Nephron (organoid): ENCODE measurements around the gene ADAP1.

Experiments used
- H3K27ac Mint-ChIP-seq, 3 experiments: 2 replicates each; pipeline ENCODE4 v1.8.0; 2020; ENCODE audit warnings: mixed read lengths in 3 of 3, mild to moderate bottlenecking in 2 of 3, moderate library complexity in 1 of 3
- H3K27me3 Mint-ChIP-seq: 2 replicates; pipeline ENCODE4 v1.8.0; 2021; ENCODE audit warnings: low read depth, mild to moderate bottlenecking, moderate library complexity, mixed read lengths
- H3K36me3 Mint-ChIP-seq: 2 replicates; pipeline ENCODE4 v1.8.0; 2020; ENCODE audit warnings: low read depth, mixed read lengths
- H3K4me1 Mint-ChIP-seq: 2 replicates; pipeline ENCODE4 v1.8.0; 2020; ENCODE audit warnings: mixed read lengths
- H3K4me3 Mint-ChIP-seq, 3 experiments: 2 replicates each; pipeline ENCODE4 v1.8.0; 2020; ENCODE audit warnings: mild to moderate bottlenecking in 3 of 3, mixed read lengths in 3 of 3, moderate library complexity in 2 of 3
- H3K9me3 Mint-ChIP-seq: 2 replicates; pipeline ENCODE4 v1.8.0; 2020; ENCODE audit warnings: mixed read lengths
- TF ChIP-seq, protein P1 (sequence below), 3 experiments: fragments of 200-600 bp; sonication (generic); IDR thresholded peaks; one replicate each; pipeline ENCODE4 v1.5.0; 2021; ENCODE audit warnings: antibody characterized with exemption in 3 of 3; ENCODE audit not compliant: unreplicated experiment in 3 of 3

The ADAP1 gene

DNA sequence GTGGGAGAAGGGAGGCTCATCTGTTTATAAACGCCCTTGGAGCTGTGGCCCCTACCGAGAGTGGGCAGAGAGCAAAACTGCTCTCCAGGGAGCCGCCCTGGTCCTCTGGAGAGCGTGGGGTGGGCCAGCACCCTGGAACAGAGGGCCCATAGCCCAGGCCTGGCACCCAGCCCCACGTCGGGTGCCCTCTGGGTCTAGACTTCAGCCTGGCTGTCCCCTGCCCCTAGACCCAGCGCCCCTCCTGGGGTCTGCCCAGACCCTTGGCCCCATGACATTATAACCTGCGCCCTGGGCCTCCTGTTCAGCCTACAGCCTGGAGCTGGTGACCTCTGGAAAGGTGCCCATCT is 53.5 kb downstream of the ADAP1 start:
- no peaks in the 10 kb centered on the region for H3K9me3 Mint-ChIP-seq
- H3K4me3 Mint-ChIP-seq: no peak overlapping the region
- H3K27ac Mint-ChIP-seq: no peak overlapping the region
- H3K36me3 Mint-ChIP-seq: peaks cover 8% of the 10 kb centered on the region
- no peaks in the 10 kb centered on the region for H3K4me1 Mint-ChIP-seq
- H3K27me3 Mint-ChIP-seq: peaks cover 29% of the 10 kb centered on the region
- TF ChIP-seq, protein P1, sequence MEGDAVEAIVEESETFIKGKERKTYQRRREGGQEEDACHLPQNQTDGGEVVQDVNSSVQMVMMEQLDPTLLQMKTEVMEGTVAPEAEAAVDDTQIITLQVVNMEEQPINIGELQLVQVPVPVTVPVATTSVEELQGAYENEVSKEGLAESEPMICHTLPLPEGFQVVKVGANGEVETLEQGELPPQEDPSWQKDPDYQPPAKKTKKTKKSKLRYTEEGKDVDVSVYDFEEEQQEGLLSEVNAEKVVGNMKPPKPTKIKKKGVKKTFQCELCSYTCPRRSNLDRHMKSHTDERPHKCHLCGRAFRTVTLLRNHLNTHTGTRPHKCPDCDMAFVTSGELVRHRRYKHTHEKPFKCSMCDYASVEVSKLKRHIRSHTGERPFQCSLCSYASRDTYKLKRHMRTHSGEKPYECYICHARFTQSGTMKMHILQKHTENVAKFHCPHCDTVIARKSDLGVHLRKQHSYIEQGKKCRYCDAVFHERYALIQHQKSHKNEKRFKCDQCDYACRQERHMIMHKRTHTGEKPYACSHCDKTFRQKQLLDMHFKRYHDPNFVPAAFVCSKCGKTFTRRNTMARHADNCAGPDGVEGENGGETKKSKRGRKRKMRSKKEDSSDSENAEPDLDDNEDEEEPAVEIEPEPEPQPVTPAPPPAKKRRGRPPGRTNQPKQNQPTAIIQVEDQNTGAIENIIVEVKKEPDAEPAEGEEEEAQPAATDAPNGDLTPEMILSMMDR (IDR thresholded peaks at IDR 0.05; ENCODE audit: unreplicated experiment in 3 of 3): no peak

DNA sequence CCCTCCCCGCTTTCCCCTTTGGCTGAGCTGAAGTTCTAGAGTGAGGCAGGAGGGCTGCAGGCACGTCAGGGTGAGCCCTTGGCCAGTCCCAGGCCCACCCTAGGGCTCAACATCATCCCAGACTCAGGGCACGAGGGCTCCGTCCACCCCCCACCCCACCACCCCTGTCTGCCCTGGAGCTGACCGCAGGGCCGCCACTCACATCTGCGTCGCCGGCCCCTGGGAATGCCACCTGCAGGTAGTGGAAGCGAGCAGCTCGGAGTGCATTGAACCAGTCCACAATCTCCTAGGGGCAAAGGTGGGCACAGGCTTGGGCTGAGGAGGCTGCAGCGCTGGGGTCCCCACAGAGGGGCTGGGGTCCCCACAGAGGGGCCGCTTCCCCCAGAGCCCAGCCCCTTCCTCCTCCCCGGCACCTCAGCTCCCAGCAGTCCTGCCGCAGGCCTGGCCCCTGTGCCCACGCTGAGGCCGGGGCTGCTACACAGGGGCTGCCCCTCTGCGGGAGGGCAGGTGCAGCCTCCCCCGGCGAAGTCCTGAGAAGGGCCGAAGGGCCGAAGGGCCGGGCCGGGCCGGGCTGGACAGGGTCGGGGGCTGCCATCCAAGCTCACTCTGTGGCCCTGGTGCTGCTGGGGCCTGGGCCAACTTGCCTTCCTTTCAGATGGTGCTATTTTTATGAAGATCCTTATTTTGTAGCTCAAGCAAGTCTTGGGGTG is 54.0 kb downstream of the ADAP1 start:
- Mint-ChIP-seq H3K9me3 (no peaks in the 10 kb centered on the region), H3K27ac (no peak overlapping the region), H3K27me3 (peaks cover 25% of the 10 kb centered on the region), H3K4me1 (no peaks in the 10 kb centered on the region), H3K36me3 (peaks cover 10% of the 10 kb centered on the region), H3K4me3 (no peak overlapping the region)
- TF ChIP-seq, protein P1 (IDR thresholded peaks at IDR 0.05; ENCODE audit: unreplicated experiment in 3 of 3): no peak

DNA sequence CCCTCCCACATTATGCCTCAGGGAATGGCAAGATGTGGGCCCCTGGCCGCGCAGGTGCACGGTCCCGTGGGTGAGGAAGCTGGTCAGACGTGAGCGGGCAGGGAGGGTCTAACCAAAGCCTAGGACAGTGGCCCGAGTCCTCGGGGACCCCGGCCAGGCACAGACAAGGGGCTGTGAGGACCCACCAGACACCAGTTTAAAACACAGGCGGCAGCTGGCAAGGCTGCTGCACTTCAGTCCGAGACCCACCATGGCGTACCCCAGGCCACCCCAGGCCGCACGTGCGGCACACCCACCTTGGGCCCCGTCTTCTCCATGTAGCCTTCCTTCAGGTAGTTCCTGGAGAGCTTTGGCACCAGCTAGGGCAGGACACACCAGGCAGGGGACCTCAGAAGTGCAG is 54.7 kb downstream of the ADAP1 start:
- TF ChIP-seq, protein P1 (IDR thresholded peaks at IDR 0.05; ENCODE audit: unreplicated experiment in 3 of 3): no peak
- Mint-ChIP-seq H3K4me3 (no peak overlapping the region), H3K27me3 (peaks cover 18% of the 10 kb centered on the region), H3K9me3 (no peaks in the 10 kb centered on the region), H3K27ac (no peak overlapping the region), H3K36me3 (peaks cover 13% of the 10 kb centered on the region), H3K4me1 (no peaks in the 10 kb centered on the region)

DNA sequence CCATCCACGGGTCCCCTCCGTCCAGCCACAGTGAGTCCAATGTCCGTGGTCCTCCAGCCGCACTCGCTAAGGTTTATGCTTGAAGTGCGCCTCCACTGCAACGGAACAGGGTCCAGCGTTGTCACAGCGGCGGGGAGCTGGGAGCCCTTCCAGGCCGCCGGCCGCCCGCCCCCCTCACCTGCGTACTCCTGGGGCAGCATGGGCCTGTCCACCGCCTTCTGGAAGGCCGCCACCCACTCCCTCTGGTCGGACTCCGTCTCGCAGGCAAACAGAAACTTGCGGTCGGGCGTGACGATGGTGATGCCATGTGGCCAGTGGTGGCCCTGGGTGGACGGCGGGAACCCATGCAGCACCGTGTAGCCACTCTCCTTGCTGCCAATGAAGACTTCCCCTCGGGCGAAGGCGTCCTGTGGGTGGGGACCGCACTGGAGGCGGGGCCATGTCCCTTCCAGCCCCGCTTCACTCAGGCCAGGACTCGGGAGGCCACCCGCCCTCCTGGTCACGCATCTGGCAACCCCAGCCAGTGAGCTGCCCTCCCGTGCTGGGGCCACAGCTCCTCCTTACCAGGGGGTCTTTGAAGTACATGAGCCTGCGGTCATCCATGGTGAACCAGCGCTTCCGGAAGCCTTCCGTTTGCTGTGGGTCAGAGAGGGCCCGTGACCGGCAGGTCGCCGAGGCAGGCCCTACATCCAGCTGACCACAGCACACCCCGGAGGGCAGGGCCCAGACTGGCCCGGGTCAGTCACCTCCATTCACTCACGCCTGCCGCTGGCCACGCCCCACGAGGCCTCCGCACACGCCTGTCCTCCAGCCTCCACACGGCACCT is 55.4 kb downstream of the ADAP1 start:
- TF ChIP-seq, protein P1 (IDR thresholded peaks at IDR 0.05; ENCODE audit: unreplicated experiment in 3 of 3): no peak
- no peak overlapping the region for H3K27ac Mint-ChIP-seq

DNA sequence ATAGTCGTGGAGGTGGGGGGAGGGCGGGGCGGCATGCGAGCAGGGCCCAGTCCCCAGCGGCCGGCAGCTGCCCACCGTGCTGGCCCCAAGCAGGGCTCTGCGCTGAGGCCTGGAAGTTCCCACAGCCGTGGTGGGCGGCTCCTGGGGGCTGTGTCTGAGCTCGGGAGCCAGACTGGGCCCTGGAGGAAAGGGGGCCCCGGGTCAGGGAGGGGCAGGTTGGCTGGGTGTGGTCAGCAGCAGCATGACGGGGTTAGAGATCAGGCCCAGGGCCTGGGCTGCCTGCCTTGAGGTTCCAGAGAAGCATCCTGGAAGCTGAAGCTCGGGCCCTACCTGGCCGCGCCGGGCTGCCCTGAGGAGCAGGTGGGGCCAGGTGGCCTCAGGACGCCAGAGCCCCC is 56.0 kb downstream of the ADAP1 start:
- TF ChIP-seq, protein P1 (IDR thresholded peaks at IDR 0.05; ENCODE audit: unreplicated experiment in 3 of 3): no peak
- peaks cover 18% of the 10 kb centered on the region for H3K36me3 Mint-ChIP-seq
- peaks cover 10% of the 10 kb centered on the region for H3K27me3 Mint-ChIP-seq
- no peak overlapping the region for H3K4me3 Mint-ChIP-seq
- no peaks in the 10 kb centered on the region for H3K4me1 Mint-ChIP-seq
- H3K27ac Mint-ChIP-seq: no peak overlapping the region
- H3K9me3 Mint-ChIP-seq: no peaks in the 10 kb centered on the region

More for the DNA sequence above, 55.4 kb downstream of the ADAP1 start:
- Mint-ChIP-seq H3K27me3 (peaks cover 15% of the 10 kb centered on the region), H3K36me3 (peaks cover 17% of the 10 kb centered on the region), H3K4me1 (no peaks in the 10 kb centered on the region), H3K4me3 (no peak overlapping the region), H3K9me3 (no peaks in the 10 kb centered on the region)
